Neural cell (in vitro differentiated cells): ENCODE data around the gene ETV6. TPM values are rescaled to one million over a fixed set of nuclear protein-coding genes. Genes with fewer than 3 reads are reported as not detected.

Experiments used
- H2AFZ ChIP-seq: fragments of 200-600, 300-800 bp; sonication (generic), shearing (Covaris generic); 2 replicates; pipeline ENCODE4 v1.6.0; 2014; ENCODE audit warnings: low read depth, mild to moderate bottlenecking, antibody characterized with exemption, low read length, moderate library complexity
- H3F3A ChIP-seq: fragments of 200-600 bp; shearing (Covaris generic); 2 replicates; pipeline ENCODE4 v1.6.1; 2016; ENCODE audit warnings: mild to moderate bottlenecking, moderate library complexity, mixed read lengths, antibody characterized with exemption, low read length; ENCODE audit not compliant: insufficient read depth, poor library complexity, severe bottlenecking
- H3K27ac ChIP-seq: fragments of 200-600, 300-800 bp; sonication (generic), shearing (Covaris generic); 2 replicates; pipeline ENCODE4 v1.5.1; 2014; ENCODE audit warnings: mild to moderate bottlenecking, low read length, moderate library complexity
- H3K27me3 ChIP-seq: fragments of 300-800, 200-600 bp; sonication (generic), shearing (Covaris generic); 2 replicates; pipeline ENCODE4 v1.6.0; 2014; ENCODE audit warnings: mild to moderate bottlenecking, low read depth, low read length, moderate library complexity; ENCODE audit not compliant: insufficient read depth
- H3K36me3 ChIP-seq: fragments of 300-800, 200-600 bp; sonication (generic), shearing (Covaris generic); 2 replicates; pipeline ENCODE4 v1.5.1; 2014; ENCODE audit warnings: mild to moderate bottlenecking, antibody characterized with exemption, low read length, moderate library complexity; ENCODE audit not compliant: insufficient read depth
- H3K4me2 ChIP-seq: fragments of 300-800, 200-600 bp; sonication (generic), shearing (Covaris generic); 2 replicates; pipeline ENCODE4 v1.6.0; 2014; ENCODE audit warnings: mild to moderate bottlenecking, low read length
- H3K4me3 ChIP-seq: fragments of 300-800, 200-600 bp; sonication (generic), shearing (Covaris generic); 2 replicates; pipeline ENCODE4 v1.5.1; 2014; ENCODE audit warnings: mild to moderate bottlenecking, low read length, moderate library complexity
- H3K79me2 ChIP-seq: fragments of 200-600 bp; shearing (Covaris generic); replicated peaks from 2 replicates; pipeline ENCODE4 v1.6.0; 2014; ENCODE audit warnings: mild to moderate bottlenecking, low read length, moderate library complexity; ENCODE audit not compliant: insufficient read depth
- H3K9ac ChIP-seq: fragments of 300-800, 200-600 bp; sonication (generic), shearing (Covaris generic); 2 replicates; pipeline ENCODE4 v1.6.1; 2016; ENCODE audit warnings: mild to moderate bottlenecking, low read length, mixed read lengths
- H3K9me2 ChIP-seq: fragments of 200-600 bp; shearing (Covaris generic); 2 replicates; pipeline ENCODE4 v1.6.1; 2016; ENCODE audit warnings: mild to moderate bottlenecking, low read length, mixed read lengths; ENCODE audit not compliant: insufficient read depth
- H3K9me3 ChIP-seq: fragments of 200-600, 300-800 bp; sonication (generic), shearing (Covaris generic); 2 replicates; pipeline ENCODE4 v1.6.1; 2016; ENCODE audit warnings: mild to moderate bottlenecking, mixed run types, low read length, moderate library complexity, mixed read lengths
- H4K20me1 ChIP-seq: fragments of 200-600 bp; shearing (Covaris generic); 2 replicates; pipeline ENCODE4 v1.6.1; 2016; ENCODE audit warnings: mild to moderate bottlenecking, mixed run types; ENCODE audit not compliant: insufficient read depth
- EP300 ChIP-seq: fragments of 450-650 bp; conservative IDR thresholded peaks from 2 replicates; pipeline ENCODE4 v1.6.1; 2014; ENCODE audit warnings: antibody characterized with exemption, mild to moderate bottlenecking, moderate library complexity; ENCODE audit not compliant: poor library complexity, severe bottlenecking
- EZH2 ChIP-seq: fragments of 200-600, 300-800 bp; shearing (Covaris generic), sonication (generic); IDR thresholded peaks from 2 replicates; pipeline ENCODE4 v1.6.1; 2014; ENCODE audit warnings: antibody characterized with exemption, low read length, borderline replicate concordance, mild to moderate bottlenecking; ENCODE audit not compliant: insufficient read depth, poor library complexity, severe bottlenecking
- MXI1 ChIP-seq: fragments of 450-650 bp; conservative IDR thresholded peaks from 2 replicates; pipeline ENCODE4 v1.6.1; 2014; ENCODE audit warnings: antibody characterized with exemption, mild to moderate bottlenecking; ENCODE audit not compliant: poor library complexity, severe bottlenecking
- POLR2AphosphoS5 ChIP-seq: IDR thresholded peaks from 2 replicates; pipeline ENCODE4 v1.6.1; 2012
- RAD21 ChIP-seq: fragments of 450-650 bp; conservative IDR thresholded peaks from 2 replicates; pipeline ENCODE4 v1.6.1; 2014; ENCODE audit warnings: antibody characterized with exemption, mild to moderate bottlenecking, moderate library complexity
- REST ChIP-seq: IDR thresholded peaks from 2 replicates; pipeline ENCODE4 v1.6.1; 2012; ENCODE audit warnings: borderline replicate concordance
- SMC3 ChIP-seq: fragments of 450-650 bp; conservative IDR thresholded peaks from 2 replicates; pipeline ENCODE4 v1.6.1; 2014; ENCODE audit warnings: antibody characterized with exemption, mild to moderate bottlenecking, moderate library complexity; ENCODE audit not compliant: poor library complexity
- TAF1 ChIP-seq: IDR thresholded peaks from 2 replicates; pipeline ENCODE4 v1.6.1; 2012; ENCODE audit warnings: low read depth
- polyA plus RNA-seq: library from polyadenylated mRNA; depleted of rRNA; stranded (reverse); fragments of >200 nt; gene quantifications from 2 replicates; pipeline ENCODE4 v1.2.3, GENCODE V29; 2014
- TF ChIP-seq, protein P1 (sequence below): fragments of 450-650 bp; IDR thresholded peaks from 2 replicates; pipeline ENCODE4 v1.5.1; 2014; ENCODE audit warnings: antibody characterized with exemption, mild to moderate bottlenecking, moderate library complexity; ENCODE audit not compliant: poor library complexity, severe bottlenecking

Gene ETV6
- polyA plus RNA-seq, 1 donor from 2014 or later: 1.6 TPM

GRCh38 chr12:11888029-11888428 is 238.6 kb downstream of the ETV6 start:
- Histone ChIP-seq H3K27ac (no peak overlapping the region), H4K20me1 (no peaks in the 10 kb centered on the region), H3K9me3 (no peaks in the 10 kb centered on the region), H3K79me2 (no peaks in the 10 kb centered on the region), H3K9me2 (no peaks in the 10 kb centered on the region), H3K9ac (no peak overlapping the region), H2AFZ (no peak overlapping the region), H3K4me2 (no peak overlapping the region), H3F3A (no peaks in the 10 kb centered on the region), H3K4me3 (no peak overlapping the region), H3K27me3 (no peaks in the 10 kb centered on the region), H3K36me3 (no peaks in the 10 kb centered on the region)
- TF ChIP-seq SMC3: no peak
- no peak for TF ChIP-seq TAF1

GRCh38 chr12:11891346-11891745 is 241.9 kb downstream of the ETV6 start:
- no peak overlapping the region for H3K9ac ChIP-seq
- no peak overlapping the region for H2AFZ ChIP-seq
- H3F3A ChIP-seq: peaks cover 2% of the 10 kb centered on the region
- H3K4me2 ChIP-seq: no peak overlapping the region
- no peaks in the 10 kb centered on the region for H3K9me3 ChIP-seq
- no peak overlapping the region for H3K27ac ChIP-seq
- H3K4me3 ChIP-seq: no peak overlapping the region
- no peak for TF ChIP-seq MXI1
- no peak for TF ChIP-seq TAF1
- no peak for TF ChIP-seq POLR2AphosphoS5
- no peak for TF ChIP-seq EP300
- TF ChIP-seq SMC3: no peak
- TF ChIP-seq RAD21: no peak
- TF ChIP-seq, protein P1, sequence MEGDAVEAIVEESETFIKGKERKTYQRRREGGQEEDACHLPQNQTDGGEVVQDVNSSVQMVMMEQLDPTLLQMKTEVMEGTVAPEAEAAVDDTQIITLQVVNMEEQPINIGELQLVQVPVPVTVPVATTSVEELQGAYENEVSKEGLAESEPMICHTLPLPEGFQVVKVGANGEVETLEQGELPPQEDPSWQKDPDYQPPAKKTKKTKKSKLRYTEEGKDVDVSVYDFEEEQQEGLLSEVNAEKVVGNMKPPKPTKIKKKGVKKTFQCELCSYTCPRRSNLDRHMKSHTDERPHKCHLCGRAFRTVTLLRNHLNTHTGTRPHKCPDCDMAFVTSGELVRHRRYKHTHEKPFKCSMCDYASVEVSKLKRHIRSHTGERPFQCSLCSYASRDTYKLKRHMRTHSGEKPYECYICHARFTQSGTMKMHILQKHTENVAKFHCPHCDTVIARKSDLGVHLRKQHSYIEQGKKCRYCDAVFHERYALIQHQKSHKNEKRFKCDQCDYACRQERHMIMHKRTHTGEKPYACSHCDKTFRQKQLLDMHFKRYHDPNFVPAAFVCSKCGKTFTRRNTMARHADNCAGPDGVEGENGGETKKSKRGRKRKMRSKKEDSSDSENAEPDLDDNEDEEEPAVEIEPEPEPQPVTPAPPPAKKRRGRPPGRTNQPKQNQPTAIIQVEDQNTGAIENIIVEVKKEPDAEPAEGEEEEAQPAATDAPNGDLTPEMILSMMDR: no peak
- no peak for TF ChIP-seq EZH2
- TF ChIP-seq REST: no peak
- no peaks in the 10 kb centered on the region for H3K9me2 ChIP-seq
- H4K20me1 ChIP-seq: no peaks in the 10 kb centered on the region
- H3K79me2 ChIP-seq: no peaks in the 10 kb centered on the region
- H3K36me3 ChIP-seq: no peaks in the 10 kb centered on the region
- no peaks in the 10 kb centered on the region for H3K27me3 ChIP-seq
